AG10803 (cell line): Measurements from ENCODE around the gene EML6.
A peak's percentile ranks its signal among the peaks of the same experiment; 100 is the strongest.

ENCODE experiments used
- DNase-seq: peaks from one replicate; pipeline ENCODE4 v3.0.0; 2010; ENCODE audit warnings: low read depth
- H3K4me3 ChIP-seq: 2 replicates; pipeline ENCODE4 v1.5.1; 2011; ENCODE audit warnings: mild to moderate bottlenecking, low read length, control low read depth
- TF ChIP-seq, protein P1 (sequence below): conservative IDR thresholded peaks from 2 replicates; pipeline ENCODE4 v1.5.1; 2011; ENCODE audit warnings: mild to moderate bottlenecking, low read length, control low read depth, inconsistent platforms

EML6 gene

DNA sequence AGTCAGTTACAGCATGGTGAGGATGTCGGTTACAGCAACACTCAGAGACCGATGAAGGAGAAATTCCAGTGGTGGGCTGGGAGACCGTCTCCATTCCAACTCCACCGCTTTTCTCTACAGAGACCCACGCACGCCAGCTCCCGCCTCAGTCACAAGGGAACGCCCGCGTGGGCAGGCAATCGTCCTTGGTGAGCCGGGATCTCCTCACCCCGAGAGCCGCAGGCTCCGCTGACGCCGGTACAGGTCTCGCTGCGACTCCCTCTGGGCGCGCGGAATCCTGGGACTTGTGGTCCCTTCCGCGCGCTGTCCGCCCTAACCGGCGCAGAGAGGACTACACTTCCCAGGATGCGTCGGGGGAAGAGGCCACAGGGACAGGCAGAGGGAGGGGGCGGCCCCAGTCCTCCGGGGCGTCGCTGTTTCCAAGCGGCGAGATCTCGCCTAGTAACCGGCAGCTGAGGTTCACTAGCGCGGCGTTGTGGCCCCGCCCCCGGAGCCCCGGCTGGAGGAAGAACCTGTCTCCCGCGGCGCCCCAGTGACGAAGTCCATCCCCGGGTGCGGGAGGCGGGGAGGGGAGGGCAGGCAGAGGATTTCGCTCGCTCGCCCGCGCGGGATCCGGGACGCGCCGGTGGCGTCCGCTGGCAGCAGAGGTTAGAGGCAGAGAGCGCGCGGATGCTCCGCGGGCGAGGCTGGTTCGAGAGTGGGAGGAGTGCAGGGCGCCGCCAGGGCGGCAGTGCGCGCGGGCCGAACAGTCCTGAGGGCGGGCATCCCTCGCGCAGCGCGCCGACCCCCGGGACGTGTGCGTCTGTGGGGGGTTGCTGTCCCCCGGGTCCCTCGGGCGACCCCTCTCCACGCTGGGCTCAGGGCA is at the start of gene EML6:
TSS of gene EML6 (plus strand) at position 532 of the 865 bp plus-strand sequence. CDS start 1,400 bp downstream, outside the sequence.
- peak within 1 kb of the TSS; percentile 65 for H3K4me3 ChIP-seq
- peak; percentile 97 for DNase-seq
- TF ChIP-seq, protein P1, sequence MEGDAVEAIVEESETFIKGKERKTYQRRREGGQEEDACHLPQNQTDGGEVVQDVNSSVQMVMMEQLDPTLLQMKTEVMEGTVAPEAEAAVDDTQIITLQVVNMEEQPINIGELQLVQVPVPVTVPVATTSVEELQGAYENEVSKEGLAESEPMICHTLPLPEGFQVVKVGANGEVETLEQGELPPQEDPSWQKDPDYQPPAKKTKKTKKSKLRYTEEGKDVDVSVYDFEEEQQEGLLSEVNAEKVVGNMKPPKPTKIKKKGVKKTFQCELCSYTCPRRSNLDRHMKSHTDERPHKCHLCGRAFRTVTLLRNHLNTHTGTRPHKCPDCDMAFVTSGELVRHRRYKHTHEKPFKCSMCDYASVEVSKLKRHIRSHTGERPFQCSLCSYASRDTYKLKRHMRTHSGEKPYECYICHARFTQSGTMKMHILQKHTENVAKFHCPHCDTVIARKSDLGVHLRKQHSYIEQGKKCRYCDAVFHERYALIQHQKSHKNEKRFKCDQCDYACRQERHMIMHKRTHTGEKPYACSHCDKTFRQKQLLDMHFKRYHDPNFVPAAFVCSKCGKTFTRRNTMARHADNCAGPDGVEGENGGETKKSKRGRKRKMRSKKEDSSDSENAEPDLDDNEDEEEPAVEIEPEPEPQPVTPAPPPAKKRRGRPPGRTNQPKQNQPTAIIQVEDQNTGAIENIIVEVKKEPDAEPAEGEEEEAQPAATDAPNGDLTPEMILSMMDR = peak; percentile 11; the same call in 1 of the 2 replicates

DNA sequence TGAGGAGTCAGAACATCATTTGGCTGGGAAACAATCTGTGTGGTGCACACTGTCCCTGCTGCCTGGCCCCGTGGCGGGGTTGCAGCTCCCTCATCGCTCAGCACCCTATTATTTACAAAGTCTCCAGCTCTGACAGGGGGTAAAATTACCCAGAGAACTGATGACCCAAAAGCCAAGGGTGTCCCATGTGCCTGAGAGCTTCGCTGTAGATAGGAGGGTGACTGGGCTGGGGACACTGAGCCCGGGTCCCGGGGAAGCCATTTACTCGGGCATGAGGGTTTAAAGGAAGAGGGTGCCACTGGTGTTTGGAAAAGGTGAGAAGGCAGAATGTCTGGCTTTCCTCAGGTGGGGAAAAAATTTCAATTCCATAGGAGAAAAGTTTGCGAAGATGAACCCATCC is 48.2 kb upstream of the EML6 start:
- H3K4me3 ChIP-seq = no peak overlapping the region
- no peak for DNase-seq
- TF ChIP-seq, protein P1 = no peak

DNA sequence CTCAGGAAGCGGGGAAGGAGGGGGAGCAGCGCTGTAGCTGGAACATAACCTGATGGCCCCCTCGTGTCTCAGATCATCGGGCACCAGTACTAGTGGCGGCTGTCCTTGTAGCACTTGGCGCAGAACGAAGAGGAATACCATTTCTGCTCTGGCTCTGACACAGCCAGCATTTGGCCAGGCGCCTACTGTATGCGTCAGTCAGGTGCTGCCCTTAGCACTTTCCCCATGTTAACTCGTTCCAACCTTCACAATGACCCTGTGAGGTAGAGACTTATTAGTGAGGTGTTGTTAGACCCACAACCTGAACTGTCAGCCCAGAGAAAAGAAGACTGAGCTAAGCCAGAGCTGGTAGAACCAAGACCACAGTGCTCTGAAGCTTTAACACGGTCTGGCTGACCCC is 47.7 kb upstream of the EML6 start:
- no peak for DNase-seq
- TF ChIP-seq, protein P1 = no peak

DNA sequence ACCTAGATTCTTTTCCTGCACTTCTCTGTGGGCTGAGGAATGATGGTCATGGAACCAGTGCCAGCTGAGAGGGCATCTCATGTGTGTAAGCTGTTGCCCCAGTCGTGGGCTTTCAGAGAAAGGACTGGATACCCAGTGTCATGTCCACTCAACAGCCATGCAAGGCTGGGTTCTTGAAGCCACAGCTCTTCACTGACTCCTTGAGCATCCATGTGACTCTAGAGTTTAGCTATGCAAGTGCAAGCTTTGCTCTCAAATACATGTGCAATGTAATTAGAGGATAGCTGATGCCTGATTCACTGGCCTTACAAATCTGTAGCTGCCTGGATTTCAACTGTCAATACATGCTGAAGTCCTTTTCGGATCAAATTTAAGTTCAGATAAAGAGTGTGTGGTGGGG is 46.8 kb upstream of the EML6 start:
- H3K4me3 ChIP-seq = no peak overlapping the region
- DNase-seq = peak; percentile 74
- TF ChIP-seq, protein P1 = 0 out of 2 replicates have a peak, but pooled peaks have one; percentile 0

More for the DNA sequence above, 47.7 kb upstream of the EML6 start:
- H3K4me3 ChIP-seq = no peak overlapping the region

DNA sequence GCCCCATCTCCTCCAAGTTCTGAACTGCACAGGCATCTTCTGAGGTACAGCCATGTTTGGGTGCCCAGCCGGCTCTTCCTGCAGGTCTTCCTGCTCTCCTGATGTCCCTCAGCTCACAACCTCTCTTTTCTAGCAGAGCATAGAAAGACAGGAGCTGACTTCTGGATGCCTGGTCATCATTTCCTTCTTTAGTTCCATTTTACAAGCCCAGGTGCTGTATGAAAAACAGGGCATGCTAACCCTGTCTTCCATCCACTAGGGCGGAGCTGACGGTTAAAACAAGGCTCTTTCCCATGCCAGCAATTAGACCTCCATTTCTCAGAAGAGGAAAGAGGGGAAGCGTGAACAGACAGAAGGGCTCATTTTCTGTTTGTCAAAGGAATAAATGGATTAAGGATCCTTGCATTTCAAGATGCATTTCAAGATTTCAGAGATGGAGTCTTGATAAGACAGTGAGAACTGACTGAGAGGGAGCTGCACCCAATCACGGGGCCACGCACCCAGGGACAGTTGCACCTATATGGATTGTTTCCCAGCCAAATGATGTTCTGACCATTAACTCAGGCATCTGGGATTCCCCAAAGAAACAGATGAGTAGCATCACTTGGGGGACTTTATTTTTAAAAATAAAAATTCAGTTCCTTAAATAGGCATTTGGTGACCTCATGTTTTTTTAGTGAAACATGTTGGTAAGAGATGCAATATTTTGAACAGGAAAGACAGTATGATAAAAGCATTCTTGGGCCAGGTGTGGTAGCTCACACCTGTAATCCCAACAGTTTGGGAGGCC is 45.8 kb upstream of the EML6 start:
- TF ChIP-seq, protein P1 = no peak
- no peak overlapping the region for H3K4me3 ChIP-seq
- no peak for DNase-seq

DNA sequence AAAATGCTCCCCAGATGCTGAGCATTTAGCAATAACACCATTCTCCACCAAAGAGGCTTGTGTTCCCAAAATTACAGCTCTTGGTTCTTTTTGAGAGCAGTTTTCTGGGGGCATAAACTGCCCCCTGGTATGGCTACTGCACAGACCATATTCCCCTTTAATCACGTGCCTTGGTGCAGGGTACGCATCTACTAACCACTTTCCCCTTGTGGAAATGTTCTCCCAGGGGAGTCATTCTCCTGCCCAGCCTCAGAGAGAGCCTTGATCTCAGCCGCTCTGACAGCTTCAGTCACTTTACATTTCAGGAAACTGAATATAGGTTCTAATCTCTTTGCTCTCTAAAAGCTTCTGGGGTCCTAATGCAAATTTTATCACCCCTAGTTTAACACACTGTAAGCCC is 44.7 kb upstream of the EML6 start:
- H3K4me3 ChIP-seq = no peak overlapping the region
- no peak for DNase-seq
- TF ChIP-seq, protein P1 = no peak
